H1 (cell line): ENCODE measurements around the gene NUP210L. TPM values are rescaled to one million over a fixed set of nuclear protein-coding genes. Genes with fewer than 3 reads are reported as not detected.

Experiments used
- CTCF ChIA-PET: fragments of 300-600 bp; sonication (Branson Sonifier 250); formaldehyde crosslinking; loops from one replicate; lab custom pipeline; 2021; ENCODE audit not compliant: partially characterized antibody; lab: Charles Lee
- POLR2A ChIA-PET: fragments of 300-600 bp; sonication (Branson Sonifier 250); formaldehyde crosslinking; loops from one replicate; lab custom pipeline; 2021; ENCODE audit warnings: inconsistent platforms; ENCODE audit not compliant: partially characterized antibody; lab: Charles Lee
- DNase-seq, 2 experiments: peaks; one replicate each; pipeline versions ENCODE4 v3.0.0 to v3.0.0-alpha.2; 2010 to 2022; ENCODE audit warnings: low spot score in 2 of 2, low read depth in 1 of 2, mixed read lengths in 1 of 2
- FAIRE-seq: peaks from 2 replicates; lab custom pipeline; 2011; peaks lifted over from hg19 to GRCh38; lab: Jason Lieb, UNC
- H2AFZ ChIP-seq: 2 replicates; pipeline ENCODE4 v1.8.1; 2012; ENCODE audit warnings: low read length, inconsistent platforms
- H2AK5ac ChIP-seq: 2 replicates; pipeline ENCODE4 v1.6.1; 2013; ENCODE audit warnings: low read depth, low read length
- H2BK120ac ChIP-seq: replicated peaks from 2 replicates; pipeline ENCODE3; 2013; ENCODE audit warnings: low read depth, low read length, inconsistent platforms
- H2BK12ac ChIP-seq: 2 replicates; pipeline ENCODE4 v1.6.1; 2013; ENCODE audit warnings: low read depth, low read length
- H2BK15ac ChIP-seq: 2 replicates; pipeline ENCODE4 v1.6.1; 2013; ENCODE audit warnings: low read length
- H2BK20ac ChIP-seq: 2 replicates; pipeline ENCODE4 v1.6.1; 2013; ENCODE audit warnings: low read length
- H2BK5ac ChIP-seq: 2 replicates; pipeline ENCODE4 v1.6.1; 2013; ENCODE audit warnings: low read depth, low read length
- H3K14ac ChIP-seq: 2 replicates; pipeline ENCODE4 v1.6.1; 2013; ENCODE audit warnings: inconsistent platforms; ENCODE audit not compliant: insufficient read length
- H3K18ac ChIP-seq: 2 replicates; pipeline ENCODE4 v1.6.1; 2013; ENCODE audit warnings: low read length; ENCODE audit errors: extremely low read depth
- H3K23ac ChIP-seq: 2 replicates; pipeline ENCODE4 v1.6.1; 2013; ENCODE audit warnings: inconsistent platforms; ENCODE audit not compliant: insufficient read length
- H3K23me2 ChIP-seq: 2 replicates; pipeline ENCODE4 v1.6.1; 2013; ENCODE audit warnings: low read depth, low read length
- H3K27ac ChIP-seq: 2 replicates; pipeline ENCODE4 v1.6.1; 2011; ENCODE audit warnings: low read depth, low read length, inconsistent platforms
- H3K27me3 ChIP-seq, 4 experiments: replicated peaks in 1 of 4; 1 replicate in 1 of 4; 2 replicates in 3 of 4; pipeline versions ENCODE4 v1.6.1 to v1.8.1; 2011 to 2013; ENCODE audit warnings: low read length in 3 of 4, mild to moderate bottlenecking in 3 of 4, inconsistent platforms in 2 of 4, mixed read lengths in 2 of 4, moderate library complexity in 1 of 4; ENCODE audit not compliant: control insufficient read depth in 3 of 4, insufficient read depth in 3 of 4; ENCODE audit errors: extremely low read depth in 1 of 4
- H3K36me3 ChIP-seq, 4 experiments: 2 replicates each; pipeline versions ENCODE4 v1.6.1 to v1.8.1; 2011 to 2013; ENCODE audit warnings: mild to moderate bottlenecking in 4 of 4, low read length in 3 of 4, moderate library complexity in 2 of 4, control low read depth in 1 of 4, inconsistent platforms in 1 of 4; ENCODE audit not compliant: insufficient read depth in 4 of 4, control insufficient read depth in 2 of 4
- H3K4ac ChIP-seq: replicated peaks from 2 replicates; pipeline ENCODE3; 2013; ENCODE audit warnings: low read length, low read depth, mixed read lengths, inconsistent platforms; ENCODE audit not compliant: insufficient read length
- H3K4me1 ChIP-seq, 4 experiments: replicated peaks in 1 of 4; 1 replicate in 1 of 4; 2 replicates in 3 of 4; pipeline versions ENCODE4 v1.6.1 to v1.8.1; 2011 to 2013; ENCODE audit warnings: low read length in 3 of 4, inconsistent platforms in 2 of 4, mixed read lengths in 1 of 4; ENCODE audit not compliant: insufficient read depth in 4 of 4, control insufficient read depth in 3 of 4
- H3K4me2 ChIP-seq, 2 experiments: 2 replicates each; pipeline versions ENCODE4 v1.6.1 to v1.8.1; 2011 to 2013; ENCODE audit warnings: low read depth in 2 of 2, low read length in 2 of 2, control low read depth in 1 of 2, inconsistent platforms in 1 of 2, mild to moderate bottlenecking in 1 of 2; ENCODE audit not compliant: insufficient read depth in 1 of 2
- H3K4me3 ChIP-seq, 4 experiments: fragments of 200-600, 300-600 bp in 1 of 4; sonication (generic), shearing (Covaris generic), sonication (Bioruptor Twin) in 1 of 4; 2 replicates each; pipeline versions ENCODE4 v1.5.1 to v1.8.1; 2011 to 2016; ENCODE audit warnings: low read length in 4 of 4, low read depth in 3 of 4, control low read depth in 2 of 4, inconsistent platforms in 2 of 4, mild to moderate bottlenecking in 2 of 4, mixed read lengths in 1 of 4, moderate library complexity in 1 of 4; ENCODE audit not compliant: insufficient read depth in 2 of 4; ENCODE audit errors: extremely low read depth in 1 of 4
- H3K56ac ChIP-seq: replicated peaks from 2 replicates; pipeline ENCODE3; 2013; ENCODE audit warnings: low read depth, mild to moderate bottlenecking, mixed read lengths, low read length, inconsistent platforms; ENCODE audit not compliant: insufficient read length
- H3K79me1 ChIP-seq: 2 replicates; pipeline ENCODE4 v1.6.1; 2013; ENCODE audit warnings: low read depth, low read length, control low read depth
- H3K79me2 ChIP-seq, 2 experiments: 2 replicates each; pipeline versions ENCODE4 v1.6.1 to v1.8.1; 2012 to 2013; ENCODE audit warnings: low read length in 2 of 2, mild to moderate bottlenecking in 2 of 2, inconsistent platforms in 1 of 2; ENCODE audit not compliant: insufficient read depth in 2 of 2, control insufficient read depth in 1 of 2
- H3K9ac ChIP-seq, 4 experiments: replicated peaks in 1 of 4; 1 replicate in 1 of 4; 2 replicates in 3 of 4; pipeline versions ENCODE4 v1.6.1 to v1.8.1; 2011 to 2013; ENCODE audit warnings: low read depth in 3 of 4, low read length in 3 of 4, control low read depth in 2 of 4, mild to moderate bottlenecking in 2 of 4, moderate library complexity in 2 of 4, inconsistent platforms in 1 of 4; ENCODE audit errors: extremely low read depth in 1 of 4
- H3K9me3 ChIP-seq, 2 experiments: 2 replicates each; pipeline versions ENCODE4 v1.6.1 to v1.8.1; 2012 to 2013; ENCODE audit warnings: mild to moderate bottlenecking in 2 of 2, moderate library complexity in 2 of 2, control low read depth in 1 of 2, inconsistent platforms in 1 of 2, low read depth in 1 of 2, low read length in 1 of 2, mixed read lengths in 1 of 2; ENCODE audit not compliant: insufficient read depth in 2 of 2
- H4K20me1 ChIP-seq, 2 experiments: replicated peaks in 1 of 2; 2 replicates each; pipeline versions ENCODE3 to v1.8.1; 2011 to 2013; ENCODE audit warnings: inconsistent platforms in 2 of 2, low read length in 2 of 2, mild to moderate bottlenecking in 1 of 2; ENCODE audit not compliant: insufficient read depth in 2 of 2, control insufficient read depth in 1 of 2
- H4K5ac ChIP-seq: 2 replicates; pipeline ENCODE4 v1.6.1; 2013; ENCODE audit warnings: low read length, low read depth, mixed read lengths, inconsistent platforms; ENCODE audit not compliant: insufficient read length
- H4K8ac ChIP-seq: 2 replicates; pipeline ENCODE4 v1.8.0; 2013; ENCODE audit warnings: mild to moderate bottlenecking, moderate library complexity, low read length, inconsistent platforms; ENCODE audit not compliant: insufficient read depth; ENCODE audit errors: extremely low read depth
- H4K91ac ChIP-seq: replicated peaks from 2 replicates; pipeline ENCODE3; 2013; ENCODE audit warnings: low read length, mixed read lengths, inconsistent platforms; ENCODE audit not compliant: insufficient read length
- polyA plus RNA-seq, 7 experiments: library from polyadenylated mRNA; depleted of rRNA in 3 of 7; stranded (reverse) in 5 of 7; unstranded in 2 of 7; fragments of >200 nt in 5 of 7; fragments of 200-250 nt in 2 of 7; gene quantifications; 1 replicate in 5 of 7; 2 replicates in 1 of 7; 4 replicates in 1 of 7; pipeline versions ENCODE4 v1.2.1 to v1.2.3, GENCODE V29; 2011 to 2013; ENCODE audit warnings: missing spikeins in 2 of 7, mixed read lengths in 2 of 7
- total RNA-seq: library from RNA; stranded (reverse); fragmentation: NEBNext Ultra II Directional; extraction: Animal tissue kit (Norgen Biotek cat#: 25700); gene quantifications from 2 replicates; pipeline ENCODE4 v1.2.1, GENCODE V29; 2021

The NUP210L gene
- total and polyA plus RNA-seq, 2 of the 8 experiments (the other 6 are each of a cell fraction or from before 2014, with no cell fraction given) = not detected

DNA sequence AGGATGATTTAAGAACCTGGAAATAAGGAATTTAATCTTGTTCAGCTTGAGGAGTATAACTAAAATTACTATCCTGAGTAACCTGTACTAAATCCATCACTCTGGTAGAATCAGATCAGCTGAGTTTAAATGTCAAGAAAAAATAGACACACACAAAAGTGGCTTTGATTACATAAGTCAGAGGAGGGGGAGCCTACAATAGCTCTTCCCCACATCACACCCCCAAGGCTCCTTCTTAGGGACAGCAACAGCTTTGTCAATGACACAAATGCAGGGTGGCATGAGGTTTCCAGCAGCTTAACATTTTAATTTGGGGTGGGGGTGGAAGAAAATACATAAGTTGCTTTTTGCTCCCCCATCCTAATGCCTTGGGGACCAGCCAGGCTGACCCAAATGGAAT is 12.6 kb upstream of the NUP210L start:
- Histone ChIP-seq H3K4me3 (no peak overlapping the region), H3K9me3 (no peaks in the 10 kb centered on the region), H3K79me2 (peaks cover 0 to 15% of the 10 kb centered on the region in 2 experiments; a peak in 1 of 4 replicates), H2BK5ac (no peak overlapping the region), H3K18ac (no peak overlapping the region), H3K23me2 (no peaks in the 10 kb centered on the region), H2AFZ (no peak overlapping the region), H4K20me1 (peaks cover 0 to 7% of the 10 kb centered on the region in 2 experiments), H3K79me1 (no peaks in the 10 kb centered on the region), H3K27me3 (no peaks in the 10 kb centered on the region), H3K9ac (peak overlapping the region in 1 of 4 experiments; percentile 40; a peak in 1 of 7 replicates), H2BK120ac (no peak overlapping the region), H3K14ac (no peak overlapping the region), H4K5ac (no peak overlapping the region), H2BK20ac (no peak overlapping the region), H3K4me1 (no peaks in the 10 kb centered on the region), H2AK5ac (no peak overlapping the region), H3K56ac (no peak overlapping the region), H3K23ac (no peak overlapping the region), H3K4ac (no peak overlapping the region), H3K4me2 (no peak overlapping the region), H4K8ac (no peak overlapping the region), H2BK15ac (no peak overlapping the region), H3K36me3 (peaks cover 34 to 97% (median 79%) of the 10 kb centered on the region in 4 experiments), H4K91ac (no peak overlapping the region), H2BK12ac (no peak overlapping the region), H3K27ac (no peak overlapping the region)
- POLR2A ChIA-PET = interaction anchor here (0.6 to 5.2 kb wide), 9 partner anchors 8 to 346 kb away, joined by 3 to 35 read pairs (median 5); partner anchors contain the start of genes CREB3L4 and NUP210L
- DNase-seq (no peak), FAIRE-seq (no peak)
- CTCF ChIA-PET = interaction anchor here (0.5 to 0.8 kb wide), 2 partner anchors 9 to 25 kb away, joined by 3 read pairs; no protein-coding TSS in a partner anchor
